DOHH2 (cell line): ENCODE measurements around the gene TP63.

ENCODE experiments used
- H3F3A ChIP-seq: fragments of 200-600 bp; sonication (generic), shearing (Covaris generic); 2 replicates; pipeline ENCODE4 v1.6.0; 2016; ENCODE audit warnings: antibody characterized with exemption, mild to moderate bottlenecking; ENCODE audit not compliant: control insufficient read depth, insufficient read depth
- H3K27ac ChIP-seq: fragments of 200-600 bp; sonication (generic); 2 replicates; pipeline ENCODE4 v1.5.1; 2014; ENCODE audit warnings: low read depth, mild to moderate bottlenecking, low read length, moderate library complexity
- H3K27me3 ChIP-seq: fragments of 200-600 bp; sonication (generic); 2 replicates; pipeline ENCODE4 v1.6.1; 2014; ENCODE audit warnings: mild to moderate bottlenecking, low read length, mixed read lengths; ENCODE audit not compliant: control insufficient read depth
- H3K36me3 ChIP-seq: fragments of 200-600 bp; sonication (generic); 2 replicates; pipeline ENCODE4 v1.6.1; 2014; ENCODE audit warnings: mild to moderate bottlenecking, low read length, moderate library complexity, mixed read lengths; ENCODE audit not compliant: control insufficient read depth
- H3K4me1 ChIP-seq: fragments of 200-600 bp; sonication (generic); 2 replicates; pipeline ENCODE4 v1.6.1; 2014; ENCODE audit warnings: mild to moderate bottlenecking, low read length, mixed read lengths; ENCODE audit not compliant: control insufficient read depth
- H3K4me2 ChIP-seq: fragments of 200-600 bp; sonication (generic); 2 replicates; pipeline ENCODE4 v1.6.0; 2014; ENCODE audit warnings: mild to moderate bottlenecking, low read length, moderate library complexity
- H3K4me3 ChIP-seq: fragments of 200-600 bp; sonication (generic); 2 replicates; pipeline ENCODE4 v1.5.1; 2014; ENCODE audit warnings: mild to moderate bottlenecking, low read length, mixed read lengths
- H3K79me2 ChIP-seq: fragments of 200-600 bp; sonication (generic); 2 replicates; pipeline ENCODE4 v1.6.1; 2014; ENCODE audit warnings: mild to moderate bottlenecking, low read length, mixed read lengths; ENCODE audit not compliant: control insufficient read depth
- H3K9me2 ChIP-seq: fragments of 200-600 bp; sonication (generic); replicated peaks from 2 replicates; pipeline ENCODE4 v1.6.1; 2014; ENCODE audit warnings: mild to moderate bottlenecking, low read length, mixed read lengths; ENCODE audit not compliant: control insufficient read depth
- H3K9me3 ChIP-seq: fragments of 200-600 bp; sonication (generic); 2 replicates; pipeline ENCODE4 v1.6.1; 2014; ENCODE audit warnings: antibody characterized with exemption, low read length, mixed read lengths; ENCODE audit not compliant: control insufficient read depth, insufficient read depth
- H4K20me1 ChIP-seq: fragments of 200-600 bp; sonication (generic); 2 replicates; pipeline ENCODE4 v1.6.0; 2014; ENCODE audit warnings: low read depth, mild to moderate bottlenecking, antibody characterized with exemption, low read length, moderate library complexity; ENCODE audit not compliant: control insufficient read depth, insufficient read depth
- CTCF ChIP-seq: fragments of 200-600 bp; sonication (generic); IDR thresholded peaks from one replicate; pipeline ENCODE4 v1.5.1; 2014; ENCODE audit warnings: antibody characterized with exemption, mild to moderate bottlenecking, low read depth, low read length; ENCODE audit not compliant: poor library complexity, severe bottlenecking
- EZH2phosphoT487 ChIP-seq: fragments of 200-600 bp; sonication (generic); IDR thresholded peaks from 2 replicates; pipeline ENCODE4 v1.6.1; 2017; ENCODE audit warnings: borderline replicate concordance, mild to moderate bottlenecking, antibody characterized with exemption, low read length, moderate library complexity, mixed read lengths

TP63 gene

DNA sequence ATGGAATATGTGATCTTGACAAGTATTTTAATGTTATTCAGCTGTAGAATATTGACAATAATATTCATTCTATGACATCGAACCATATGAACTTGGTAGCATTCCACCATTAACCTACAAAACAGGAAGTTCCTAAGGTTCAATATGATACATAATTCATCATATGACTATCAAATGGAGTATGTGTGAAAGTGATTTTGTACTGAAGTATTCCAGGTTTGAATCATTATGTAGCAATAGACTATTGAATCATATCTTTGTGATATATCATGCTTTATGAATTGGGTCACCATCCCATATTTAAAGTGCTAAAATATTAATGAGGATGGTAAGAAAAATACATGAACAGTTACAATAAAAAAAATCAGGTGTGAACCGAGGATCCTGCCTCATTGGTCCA, 95.1 kb downstream of the TP63 start:
- H3K9me2 ChIP-seq = no peaks in the 10 kb centered on the region; the same call in 1 of the 2 replicates
- H3F3A ChIP-seq = no peaks in the 10 kb centered on the region
- no peaks in the 10 kb centered on the region for H3K36me3 ChIP-seq
- no peaks in the 10 kb centered on the region for H4K20me1 ChIP-seq
- no peak overlapping the region for H3K27ac ChIP-seq
- TF ChIP-seq CTCF = no peak
- TF ChIP-seq EZH2phosphoT487 = no peak
- no peak overlapping the region for H3K4me2 ChIP-seq
- H3K27me3 ChIP-seq = no peaks in the 10 kb centered on the region
- H3K79me2 ChIP-seq = no peaks in the 10 kb centered on the region
- H3K9me3 ChIP-seq = no peaks in the 10 kb centered on the region
- H3K4me3 ChIP-seq = no peak overlapping the region
- no peaks in the 10 kb centered on the region for H3K4me1 ChIP-seq

GRCh38 chr3:189727158-189727557, 96.0 kb downstream of the TP63 start:
- TF ChIP-seq CTCF (no peak), EZH2phosphoT487 (no peak)
- no peaks in the 10 kb centered on the region for H3K27me3 ChIP-seq
- no peak overlapping the region for H3K4me2 ChIP-seq
- no peaks in the 10 kb centered on the region for H3K4me1 ChIP-seq
- H3K9me2 ChIP-seq = no peaks in the 10 kb centered on the region; the same call in 1 of the 2 replicates
- no peaks in the 10 kb centered on the region for H3K36me3 ChIP-seq
- no peak overlapping the region for H3K4me3 ChIP-seq
- no peaks in the 10 kb centered on the region for H4K20me1 ChIP-seq
- H3K79me2 ChIP-seq = no peaks in the 10 kb centered on the region
- H3K27ac ChIP-seq = no peak overlapping the region
- no peaks in the 10 kb centered on the region for H3K9me3 ChIP-seq
- H3F3A ChIP-seq = no peaks in the 10 kb centered on the region

DNA sequence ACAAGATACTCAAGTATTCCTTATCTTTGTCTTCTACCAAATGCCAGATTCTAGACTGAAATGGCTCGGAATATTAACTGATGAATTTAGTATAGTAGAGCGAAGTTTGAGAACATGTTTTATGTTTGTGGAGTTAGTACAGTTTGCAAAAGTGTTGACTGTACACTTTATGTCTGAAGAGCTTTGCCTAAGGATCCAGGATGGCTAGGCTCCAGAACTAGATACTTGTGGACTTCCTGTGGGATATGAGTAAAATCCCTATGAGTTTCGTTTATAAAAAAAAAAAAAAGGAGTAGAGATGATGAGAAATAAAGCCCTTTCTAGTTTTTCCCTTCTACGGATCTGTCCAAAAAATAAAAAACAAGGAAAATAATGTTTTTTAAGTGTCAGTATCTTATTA, 96.7 kb downstream of the TP63 start:
- Histone ChIP-seq H3F3A (no peaks in the 10 kb centered on the region), H3K4me1 (no peaks in the 10 kb centered on the region), H3K36me3 (no peaks in the 10 kb centered on the region), H3K4me2 (no peak overlapping the region), H3K27ac (no peak overlapping the region), H3K4me3 (no peak overlapping the region), H3K79me2 (no peaks in the 10 kb centered on the region), H3K9me2 (no peaks in the 10 kb centered on the region; the same call in 1 of the 2 replicates), H4K20me1 (no peaks in the 10 kb centered on the region), H3K27me3 (no peaks in the 10 kb centered on the region), H3K9me3 (no peaks in the 10 kb centered on the region)
- TF ChIP-seq EZH2phosphoT487 (no peak), CTCF (no peak)

DNA sequence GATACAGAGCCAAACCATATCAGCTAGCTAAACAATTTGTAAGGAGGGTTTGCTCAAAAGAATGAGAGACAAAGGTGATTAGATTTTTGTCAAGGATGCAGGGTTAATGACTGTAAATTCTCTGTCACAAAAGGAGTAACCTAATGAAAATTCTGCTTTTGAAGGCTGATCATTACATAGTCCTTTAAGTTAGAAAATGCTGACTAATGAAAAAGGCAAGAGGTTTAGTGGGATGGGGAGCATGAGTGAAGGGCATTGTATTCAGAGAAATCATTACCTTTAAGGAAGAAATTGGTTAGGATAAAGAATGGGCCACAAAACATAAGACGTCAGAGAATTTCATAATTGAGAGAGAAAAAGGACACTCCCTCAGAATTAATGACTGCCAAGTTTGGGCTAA, 97.7 kb downstream of the TP63 start:
- no peaks in the 10 kb centered on the region for H3F3A ChIP-seq
- H4K20me1 ChIP-seq = no peaks in the 10 kb centered on the region
- H3K79me2 ChIP-seq = no peaks in the 10 kb centered on the region
- H3K4me3 ChIP-seq = no peak overlapping the region
- H3K9me3 ChIP-seq = no peaks in the 10 kb centered on the region
- no peaks in the 10 kb centered on the region for H3K27me3 ChIP-seq
- no peaks in the 10 kb centered on the region; the same call in 1 of the 2 replicates for H3K9me2 ChIP-seq
- TF ChIP-seq EZH2phosphoT487 (no peak), CTCF (no peak)
- H3K36me3 ChIP-seq = no peaks in the 10 kb centered on the region
- no peaks in the 10 kb centered on the region for H3K4me1 ChIP-seq
- H3K4me2 ChIP-seq = no peak overlapping the region
- H3K27ac ChIP-seq = no peak overlapping the region
